OCI-LY3 (cell line): Measurements from ENCODE around the gene PTPRN2.

Experiments
- CTCF ChIP-seq: fragments of 200-600, 300-600 bp; sonication (generic); IDR thresholded peaks from 2 replicates; pipeline ENCODE4 v1.5.1; 2014; ENCODE audit warnings: antibody characterized with exemption, low read length, low read depth
- EZH2phosphoT487 ChIP-seq: fragments of 200-600 bp; shearing (Covaris generic); IDR thresholded peaks from 2 replicates; pipeline ENCODE4 v1.6.1; 2018; ENCODE audit warnings: antibody characterized with exemption, mixed run types, low read depth

DNA sequence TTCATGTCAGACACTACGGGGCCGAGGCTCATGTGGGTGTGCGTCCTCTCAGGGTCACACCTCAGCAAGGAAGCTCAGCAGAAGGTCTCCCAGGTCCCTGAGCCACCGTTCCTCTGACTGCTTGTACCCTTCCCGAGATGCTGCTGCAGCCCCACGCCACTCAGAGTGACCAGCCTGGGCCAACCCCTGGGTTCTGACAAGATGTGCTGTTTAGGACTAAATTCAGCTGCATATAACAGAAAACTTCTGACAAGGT lies 738.4 kb downstream of the PTPRN2 start:
- TF ChIP-seq CTCF (no peak), EZH2phosphoT487 (no peak)
